Kidney (tissue), 14 donors: ENCODE measurements around the gene AGRN. TPM values are rescaled to one million over a fixed set of nuclear protein-coding genes. Genes with fewer than 3 reads are reported as not detected.
"Not testable (repeated sequence)": the region's sequence is repeated elsewhere in the genome, so short reads cannot be mapped to it uniquely, and the experiment has no call there.

Experiments used
- DNase-seq, 5 donors: peaks; one replicate each; pipeline ENCODE4 v3.0.0-alpha.2; 2013 to 2020
- FAIRE-seq: peaks from 2 replicates; lab custom pipeline; 2012; peaks lifted over from hg19 to GRCh38; lab: Jason Lieb, UNC
- H3K27ac ChIP-seq, 2 donors: one replicate each; pipeline ENCODE4 v1.7.0; 2013; ENCODE audit warnings: low read depth in 2 of 2, low read length in 2 of 2, inconsistent platforms in 1 of 2
- H3K27me3 ChIP-seq: one replicate; pipeline ENCODE4 v1.7.1; 2013; ENCODE audit warnings: low read length, inconsistent platforms; ENCODE audit not compliant: control insufficient read depth, insufficient read depth
- H3K36me3 ChIP-seq, 3 donors: one replicate each; pipeline versions ENCODE4 v1.7.0 to v1.7.1; 2013; ENCODE audit warnings: low read length in 3 of 3, control low read depth in 1 of 3, inconsistent platforms in 1 of 3; ENCODE audit not compliant: insufficient read depth in 3 of 3, control insufficient read depth in 2 of 3
- H3K4me1 ChIP-seq, 3 donors: one replicate each; pipeline versions ENCODE4 v1.7.0 to v1.7.1; 2013; ENCODE audit warnings: low read length in 3 of 3, inconsistent platforms in 1 of 3, low read depth in 1 of 3; ENCODE audit not compliant: control insufficient read depth in 2 of 3, insufficient read depth in 2 of 3
- H3K4me3 ChIP-seq, 3 donors: one replicate each; pipeline versions ENCODE4 v1.7.0 to v1.8.1; 2013; ENCODE audit warnings: low read length in 3 of 3, control low read depth in 1 of 3, inconsistent platforms in 1 of 3
- H3K9ac ChIP-seq, 3 donors: one replicate each; pipeline versions ENCODE4 v1.7.0 to v1.7.1; 2013; ENCODE audit warnings: low read length in 3 of 3, control low read depth in 1 of 3, inconsistent platforms in 1 of 3
- H3K9me3 ChIP-seq, 3 donors: one replicate each; pipeline versions ENCODE4 v1.7.0 to v1.7.1; 2013; ENCODE audit warnings: low read length in 3 of 3, control low read depth in 1 of 3, inconsistent platforms in 1 of 3; ENCODE audit not compliant: control insufficient read depth in 2 of 3, insufficient read depth in 1 of 3
- intact Hi-C: fragments of 100-400 bp; cut with DNase I; formaldehyde crosslinking; loops from one replicate; pipeline ENCODE4 v1.11.1; 2022
- polyA plus RNA-seq: library from polyadenylated mRNA; stranded (reverse); fragments of 350-450 nt; fragmentation: Illumina TruSeq; extraction: RNeasy Lipid Tissue Mini Kit (QIAGEN cat#74804); gene quantifications from one replicate; pipeline ENCODE4 v1.2.3, GENCODE V29; 2014; ENCODE audit warnings: low read depth, low replicate concordance; ENCODE audit not compliant: insufficient read depth
- total RNA-seq: library from RNA; stranded (reverse); fragmentation: NEBNext Ultra II Directional; extraction: Animal tissue kit (Norgen Biotek cat#: 25700); gene quantifications from one replicate; pipeline ENCODE4 v1.2.1, GENCODE V29; 2021
- TF ChIP-seq, protein P1 (sequence below): IDR thresholded peaks from 3 replicates; pipeline ENCODE4 v1.5.1; 2012; ENCODE audit warnings: mild to moderate bottlenecking, moderate library complexity, borderline replicate concordance; ENCODE audit not compliant: insufficient read depth; ENCODE audit errors: extremely low read depth
- donor health status: control.
- donor health status: control.
- donor health status: control.
- donor health status: control.
- donor health status: control.
- donor health status: DM: yes; HTN: yes; CAD: no.
- donor health status: Normal renal cell carcinoma (clear cell type).

AGRN gene
- total and polyA plus RNA-seq, 2 donors from 2014 or later, result 78.5 to 261 TPM

DNA sequence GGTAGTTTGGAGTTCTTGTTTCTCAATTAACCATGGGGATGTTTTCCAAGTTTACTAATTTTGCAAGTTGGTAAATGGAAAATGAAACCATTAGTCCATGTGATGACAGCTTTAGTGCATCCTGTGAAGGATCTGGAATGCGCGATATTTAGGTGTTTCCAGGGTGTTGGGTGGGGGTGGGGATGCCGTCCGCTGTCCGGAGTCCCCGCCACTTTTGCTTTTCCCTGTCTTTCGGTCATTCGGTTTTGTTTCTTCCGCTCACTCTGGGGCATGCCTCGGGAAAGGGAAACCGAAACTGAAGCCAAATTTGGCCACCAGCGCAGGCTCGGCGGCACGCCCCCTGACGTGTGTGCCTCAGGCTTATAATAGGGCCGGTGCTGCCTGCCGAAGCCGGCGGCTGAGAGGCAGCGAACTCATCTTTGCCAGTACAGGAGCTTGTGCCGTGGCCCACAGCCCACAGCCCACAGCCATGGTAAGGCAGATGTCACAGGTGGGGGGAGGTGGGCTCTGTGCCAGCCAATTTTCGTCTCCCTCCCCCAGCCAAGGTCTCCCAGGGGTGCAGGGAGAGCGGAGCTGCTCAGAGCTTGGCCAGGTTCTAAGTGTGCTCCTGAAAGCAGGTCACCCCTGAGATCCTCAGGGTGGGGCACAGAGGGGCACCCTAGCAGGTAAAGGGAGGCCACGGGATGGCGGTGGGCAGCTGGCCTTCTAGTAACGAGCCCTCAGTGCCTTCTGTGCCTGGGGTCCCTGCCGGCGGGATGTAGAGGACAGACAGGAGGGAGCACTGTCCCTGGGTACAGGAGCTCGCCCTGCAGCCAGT, 6.6 kb upstream of the AGRN start, which contains the start of gene ISG15:
TSS of gene ISG15 (plus strand) at position 393 of the 817 bp plus-strand sequence. CDS start at position 470, 77 bp downstream.
- Histone ChIP-seq H3K27me3 (no peaks in the 10 kb centered on the region), H3K4me1 (peaks cover 0 to 6% (median 0%) of the 10 kb centered on the region in 3 donors), H3K4me3 (peak within 1 kb of the TSS; percentile 66 to 98 (median 94)), H3K27ac (peak within 1 kb of the TSS; percentile 83 to 87), H3K9ac (peak within 1 kb of the TSS; percentile 37 to 89 (median 87)), H3K36me3 (no peaks in the 10 kb centered on the region), H3K9me3 (no peaks in the 10 kb centered on the region)
- intact Hi-C loops, result no loop called here
- DNase-seq, result peak; percentile 84 to 96 (median 88)
- FAIRE-seq, result no peak
- TF ChIP-seq, protein P1, sequence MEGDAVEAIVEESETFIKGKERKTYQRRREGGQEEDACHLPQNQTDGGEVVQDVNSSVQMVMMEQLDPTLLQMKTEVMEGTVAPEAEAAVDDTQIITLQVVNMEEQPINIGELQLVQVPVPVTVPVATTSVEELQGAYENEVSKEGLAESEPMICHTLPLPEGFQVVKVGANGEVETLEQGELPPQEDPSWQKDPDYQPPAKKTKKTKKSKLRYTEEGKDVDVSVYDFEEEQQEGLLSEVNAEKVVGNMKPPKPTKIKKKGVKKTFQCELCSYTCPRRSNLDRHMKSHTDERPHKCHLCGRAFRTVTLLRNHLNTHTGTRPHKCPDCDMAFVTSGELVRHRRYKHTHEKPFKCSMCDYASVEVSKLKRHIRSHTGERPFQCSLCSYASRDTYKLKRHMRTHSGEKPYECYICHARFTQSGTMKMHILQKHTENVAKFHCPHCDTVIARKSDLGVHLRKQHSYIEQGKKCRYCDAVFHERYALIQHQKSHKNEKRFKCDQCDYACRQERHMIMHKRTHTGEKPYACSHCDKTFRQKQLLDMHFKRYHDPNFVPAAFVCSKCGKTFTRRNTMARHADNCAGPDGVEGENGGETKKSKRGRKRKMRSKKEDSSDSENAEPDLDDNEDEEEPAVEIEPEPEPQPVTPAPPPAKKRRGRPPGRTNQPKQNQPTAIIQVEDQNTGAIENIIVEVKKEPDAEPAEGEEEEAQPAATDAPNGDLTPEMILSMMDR, result no peak

DNA sequence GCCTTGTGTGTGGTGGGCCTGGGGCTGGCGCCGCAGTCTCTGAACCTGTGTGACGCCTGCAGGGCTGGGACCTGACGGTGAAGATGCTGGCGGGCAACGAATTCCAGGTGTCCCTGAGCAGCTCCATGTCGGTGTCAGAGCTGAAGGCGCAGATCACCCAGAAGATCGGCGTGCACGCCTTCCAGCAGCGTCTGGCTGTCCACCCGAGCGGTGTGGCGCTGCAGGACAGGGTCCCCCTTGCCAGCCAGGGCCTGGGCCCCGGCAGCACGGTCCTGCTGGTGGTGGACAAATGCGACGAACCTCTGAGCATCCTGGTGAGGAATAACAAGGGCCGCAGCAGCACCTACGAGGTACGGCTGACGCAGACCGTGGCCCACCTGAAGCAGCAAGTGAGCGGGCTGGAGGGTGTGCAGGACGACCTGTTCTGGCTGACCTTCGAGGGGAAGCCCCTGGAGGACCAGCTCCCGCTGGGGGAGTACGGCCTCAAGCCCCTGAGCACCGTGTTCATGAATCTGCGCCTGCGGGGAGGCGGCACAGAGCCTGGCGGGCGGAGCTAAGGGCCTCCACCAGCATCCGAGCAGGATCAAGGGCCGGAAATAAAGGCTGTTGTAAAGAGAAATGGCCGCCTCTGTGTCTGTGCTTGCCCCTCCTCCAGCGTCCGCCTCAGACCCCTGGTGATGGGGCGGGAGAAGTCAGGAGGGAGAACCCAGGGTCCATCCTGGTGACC, 5.8 kb upstream of the AGRN start:
- H3K27me3 ChIP-seq, result no peaks in the 10 kb centered on the region
- TF ChIP-seq, protein P1, result no peak
- FAIRE-seq, result no peak
- H3K4me3 ChIP-seq, result peak overlapping the region in 2 of 3 donors; percentile 94 to 98
- H3K27ac ChIP-seq, result peak overlapping the region; percentile 83 to 87
- no peaks in the 10 kb centered on the region for H3K9me3 ChIP-seq
- H3K4me1 ChIP-seq, result peaks cover 0 to 6% (median 0%) of the 10 kb centered on the region in 3 donors
- peak in 2 of 5 donors; percentile 62 to 85 for DNase-seq
- intact Hi-C loops, result no loop called here
- no peaks in the 10 kb centered on the region for H3K36me3 ChIP-seq
- peak overlapping the region in 2 of 3 donors; percentile 87 to 89 for H3K9ac ChIP-seq

DNA sequence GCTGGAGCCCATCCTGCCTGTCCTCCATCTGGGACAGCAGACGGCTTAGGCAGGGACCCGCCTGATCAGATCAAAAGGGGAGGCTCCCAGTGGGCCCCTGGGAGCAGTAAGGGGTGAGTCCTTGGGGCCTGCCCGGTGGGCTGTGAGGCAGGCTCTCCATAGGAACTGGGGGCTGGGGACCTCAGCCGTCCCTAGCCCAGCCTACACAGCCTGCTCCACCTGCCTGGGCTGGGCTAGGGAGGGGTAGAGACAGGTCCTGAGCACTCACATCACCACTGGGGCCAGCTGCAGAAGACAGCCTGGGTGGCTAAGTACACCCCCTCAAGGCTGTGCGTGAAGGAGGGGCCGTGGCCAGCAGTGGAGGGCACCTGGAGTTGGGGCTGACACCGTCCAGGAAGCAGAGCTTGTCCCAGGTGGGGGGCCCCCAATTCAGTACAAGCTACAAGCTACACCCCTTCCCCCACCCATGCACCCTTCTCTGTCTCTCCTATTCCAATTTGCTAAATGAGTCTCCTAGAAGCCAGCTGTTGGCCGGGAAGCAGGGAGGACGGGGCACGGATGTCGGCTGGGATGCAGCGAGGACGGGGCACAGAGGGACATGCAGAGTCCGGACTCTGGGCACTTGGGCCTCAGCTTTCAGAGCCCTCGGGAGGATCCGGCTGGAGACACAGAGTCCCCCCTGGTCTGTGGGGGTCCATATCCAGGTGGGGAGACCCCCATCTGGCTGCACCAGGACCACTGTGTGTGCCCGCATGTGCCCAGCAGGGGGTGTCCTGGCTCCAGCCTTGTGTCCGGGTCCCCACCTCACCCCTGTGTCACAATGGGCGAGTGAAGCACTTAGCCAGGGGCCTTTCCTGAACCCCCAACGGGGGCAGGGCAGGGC, 4.9 kb upstream of the AGRN start:
- H3K4me1 ChIP-seq, result peaks cover 0 to 6% (median 0%) of the 10 kb centered on the region in 3 donors
- intact Hi-C loops, result no loop called here
- FAIRE-seq, result no peak
- TF ChIP-seq, protein P1, result peak; percentile 17
- H3K27ac ChIP-seq, result no peak overlapping the region
- H3K4me3 ChIP-seq, result no peak overlapping the region
- H3K9ac ChIP-seq, result no peak overlapping the region
- H3K36me3 ChIP-seq, result no peaks in the 10 kb centered on the region
- DNase-seq, result peak in 1 of 5 donors; percentile 71
- no peaks in the 10 kb centered on the region for H3K27me3 ChIP-seq
- H3K9me3 ChIP-seq, result no peaks in the 10 kb centered on the region

DNA sequence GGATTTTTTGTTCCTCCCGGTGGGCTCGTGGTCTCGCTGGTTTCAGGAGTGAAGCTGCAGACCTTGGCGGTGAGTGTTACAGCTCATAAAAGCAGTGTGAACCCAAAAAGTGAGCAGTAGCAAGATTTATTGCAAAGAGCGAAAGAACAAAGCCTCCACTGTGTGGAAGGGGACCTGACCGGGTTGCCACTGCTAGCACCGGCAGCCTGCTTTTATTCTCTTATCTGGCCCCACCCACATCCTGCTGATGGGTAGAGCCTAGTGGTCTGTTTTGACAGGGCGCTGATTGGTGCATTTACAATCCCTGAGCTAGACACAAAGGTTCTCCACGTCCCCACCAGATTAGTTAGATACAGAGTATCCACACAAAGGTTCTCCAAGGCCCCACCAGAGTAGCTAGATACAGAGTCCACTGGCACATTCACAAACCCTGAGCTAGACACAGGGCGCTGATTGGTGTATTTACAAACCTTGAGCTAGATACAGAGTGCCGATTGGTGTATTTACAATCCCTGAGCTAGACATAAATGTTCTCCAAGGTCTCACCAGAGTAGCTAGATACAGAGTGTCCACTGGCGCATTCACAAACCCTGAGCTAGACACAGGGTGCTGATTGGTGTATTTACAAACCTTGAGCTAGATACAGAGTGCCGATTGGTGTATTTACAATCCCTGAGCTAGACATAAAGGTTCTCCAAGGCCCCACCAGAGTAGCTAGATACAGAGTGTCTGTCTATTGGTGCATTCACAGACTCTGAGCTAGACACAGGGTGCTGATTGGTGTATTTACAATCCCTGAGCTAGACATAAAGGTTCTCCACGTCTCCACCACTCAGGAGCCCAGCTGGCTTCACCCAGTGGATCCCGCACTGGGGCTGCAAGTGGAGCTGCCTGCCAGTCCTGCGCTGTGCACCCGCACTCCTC, 2.3 kb upstream of the AGRN start:
- peak in 1 of 5 donors; percentile 31 for DNase-seq
- H3K36me3 ChIP-seq, H3K4me3 ChIP-seq, H3K27ac ChIP-seq, H3K9me3 ChIP-seq, FAIRE-seq, H3K27me3 ChIP-seq, H3K9ac ChIP-seq, intact Hi-C loops: not testable (repeated sequence)
- peaks cover 0 to 12% (median 0%) of the 10 kb centered on the region in 3 donors for H3K4me1 ChIP-seq

DNA sequence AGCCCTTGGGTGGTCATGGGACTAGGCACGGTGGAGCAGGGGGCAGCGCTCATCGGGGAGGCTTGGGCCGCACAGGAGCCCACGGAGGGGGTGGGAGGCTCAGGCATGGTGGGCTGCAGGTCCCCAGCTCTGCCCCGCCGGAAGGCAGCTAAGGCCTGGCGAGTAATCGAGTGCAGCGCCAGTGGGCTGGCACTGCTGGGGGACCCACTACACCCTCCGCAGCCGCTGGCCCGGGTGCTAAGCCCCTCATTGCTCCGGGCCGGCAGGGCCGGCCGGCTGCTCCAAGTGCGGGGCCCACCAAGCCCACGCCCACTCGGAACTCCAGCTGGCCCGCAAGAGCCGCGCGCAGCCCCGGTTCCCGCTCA, 1.6 kb upstream of the AGRN start:
- H3K9ac ChIP-seq, H3K9me3 ChIP-seq, FAIRE-seq, H3K27me3 ChIP-seq, H3K36me3 ChIP-seq, H3K27ac ChIP-seq, intact Hi-C loops, H3K4me3 ChIP-seq: not testable (repeated sequence)
- peaks cover 0 to 12% (median 0%) of the 10 kb centered on the region in 3 donors for H3K4me1 ChIP-seq
- DNase-seq, result peak in 1 of 5 donors; percentile 58
